ENCODE data around the gene MRGPRF. TPM values are rescaled to one million over a fixed set of nuclear protein-coding genes. Genes with fewer than 3 reads are reported as not detected.

The MRGPRF gene
- total RNA-seq: not detected in 2 replicates

GRCh38 chr11:69013009-69013951 lies at the start of gene MRGPRF:
Gene MRGPRF, minus strand, starts transcription at chr11:69013246. Its CDS starts 3,345 bp downstream, at chr11:69009901.
- DNase-seq (ENCODE audit: low read depth, low spot score): no peak

- DNase-seq (ENCODE audit: low read depth, low spot score): no peak
Measured at GRCh38 chr11:69062169-69062855, 49.3 kb upstream of the MRGPRF start.

GRCh38 chr11:69061713-69062053 lies 48.6 kb upstream of the MRGPRF start:
- DNase-seq (ENCODE audit: low read depth, low spot score): no peak

GRCh38 chr11:69060806-69061712 lies 48.0 kb upstream of the MRGPRF start:
- no peak for DNase-seq (ENCODE audit: low read depth, low spot score)

GRCh38 chr11:69059985-69060384 lies 46.9 kb upstream of the MRGPRF start:
- no peak for DNase-seq (ENCODE audit: low read depth, low spot score)

GRCh38 chr11:69059429-69059828 lies 46.4 kb upstream of the MRGPRF start:
- no peak for DNase-seq (ENCODE audit: low read depth, low spot score)

- no peak for DNase-seq (ENCODE audit: low read depth, low spot score)
Measured at GRCh38 chr11:69058511-69059270, 45.6 kb upstream of the MRGPRF start.

- DNase-seq (ENCODE audit: low read depth, low spot score): no peak
Measured at GRCh38 chr11:69057801-69058200, 44.8 kb upstream of the MRGPRF start.

- DNase-seq (ENCODE audit: low read depth, low spot score): no peak
Measured at GRCh38 chr11:69057236-69057635, 44.2 kb upstream of the MRGPRF start.

GRCh38 chr11:69055598-69056516 lies 42.8 kb upstream of the MRGPRF start:
- DNase-seq (ENCODE audit: low read depth, low spot score): no peak

- no peak for DNase-seq (ENCODE audit: low read depth, low spot score)
Measured at GRCh38 chr11:69055212-69055586, 42.2 kb upstream of the MRGPRF start.

- no peak for DNase-seq (ENCODE audit: low read depth, low spot score)
Measured at GRCh38 chr11:69054397-69055211, 41.6 kb upstream of the MRGPRF start.

- no peak for DNase-seq (ENCODE audit: low read depth, low spot score)
Measured at GRCh38 chr11:69053546-69054396, 40.7 kb upstream of the MRGPRF start.

- DNase-seq (ENCODE audit: low read depth, low spot score): no peak
Measured at GRCh38 chr11:69053169-69053477, 40.1 kb upstream of the MRGPRF start.

- no peak for DNase-seq (ENCODE audit: low read depth, low spot score)
Measured at GRCh38 chr11:69052343-69053168, 39.5 kb upstream of the MRGPRF start.

- no peak for DNase-seq (ENCODE audit: low read depth, low spot score)
Measured at GRCh38 chr11:69051381-69052342, 38.6 kb upstream of the MRGPRF start.
